ENCODE measurements around the gene MPV17L2. TPM values are rescaled to one million over a fixed set of nuclear protein-coding genes. Genes with fewer than 3 reads are reported as not detected.

MPV17L2 gene
- total RNA-seq, 4 donors from 2014 or later, result 14.5 to 67.6 (median 21.2) TPM

- TF ChIP-seq CTCF (IDR thresholded peaks at IDR 0.05), result no peak
- TF ChIP-seq EP300 (IDR thresholded peaks at IDR 0.05), result no peak
- TF ChIP-seq POLR2AphosphoS5 (IDR thresholded peaks at IDR 0.05), result no peak
- TF ChIP-seq POLR2A (IDR thresholded peaks at IDR 0.05; ENCODE audit: low read depth), result no peak
- peaks cover 0 to 31% (median 12%) of the 10 kb centered on the region in 4 donors for H3K27me3 ChIP-seq
- 66% methylated on average over 27 of the region's 28 CpGs for WGBS
- intact Hi-C loops (cut with DNase I), result no loop called here
- DNase-seq (ENCODE audit: extremely low spot score), result no peak
- no peaks in the 10 kb centered on the region for H3K9me3 ChIP-seq
- no peak overlapping the region for H3K27ac ChIP-seq (replicated peaks in 1 of 4)
- H3K4me3 ChIP-seq, result no peak overlapping the region
- no peaks in the 10 kb centered on the region for H3K36me3 ChIP-seq
- H3K4me1 ChIP-seq, result peaks cover 6 to 20% (median 18%) of the 10 kb centered on the region in 4 donors
These were observed 27.1 kb downstream of the MPV17L2 start for GRCh38 chr19:18219911-18220631.

GRCh38 chr19:18220632-18221275, 27.7 kb downstream of the MPV17L2 start:
- Histone ChIP-seq H3K27ac (replicated peaks in 1 of 4) (no peak overlapping the region), H3K4me3 (no peak overlapping the region), H3K27me3 (peaks cover 0 to 38% (median 18%) of the 10 kb centered on the region in 4 donors), H3K4me1 (peaks cover 13 to 27% (median 25%) of the 10 kb centered on the region in 4 donors), H3K36me3 (no peaks in the 10 kb centered on the region), H3K9me3 (no peaks in the 10 kb centered on the region)
- DNase-seq (ENCODE audit: extremely low spot score), result no peak
- TF ChIP-seq POLR2AphosphoS5 (IDR thresholded peaks at IDR 0.05) (no peak), CTCF (IDR thresholded peaks at IDR 0.05) (no peak), EP300 (IDR thresholded peaks at IDR 0.05) (no peak), POLR2A (IDR thresholded peaks at IDR 0.05; ENCODE audit: low read depth) (no peak)
- WGBS, result 12% methylated on average over 21 of the region's 33 CpGs
- intact Hi-C loops (cut with DNase I), result no loop called here

- Histone ChIP-seq H3K4me3 (no peak overlapping the region), H3K36me3 (no peaks in the 10 kb centered on the region), H3K4me1 (peaks cover 19 to 37% (median 32%) of the 10 kb centered on the region in 4 donors), H3K27me3 (peaks cover 0 to 51% (median 24%) of the 10 kb centered on the region in 4 donors), H3K27ac (replicated peaks in 1 of 4) (no peak overlapping the region), H3K9me3 (no peaks in the 10 kb centered on the region)
- TF ChIP-seq POLR2AphosphoS5 (IDR thresholded peaks at IDR 0.05) (no peak), EP300 (IDR thresholded peaks at IDR 0.05) (no peak), CTCF (IDR thresholded peaks at IDR 0.05) (no peak), POLR2A (IDR thresholded peaks at IDR 0.05; ENCODE audit: low read depth) (no peak)
- DNase-seq (ENCODE audit: extremely low spot score), result no peak
- intact Hi-C loops (cut with DNase I), result no loop called here
- WGBS, result 89% methylated on average over 23 of the region's 25 CpGs
These were observed 29.1 kb downstream of the MPV17L2 start for GRCh38 chr19:18221815-18222725.

GRCh38 chr19:18223860-18224524, 31.0 kb downstream of the MPV17L2 start:
- H3K9me3 ChIP-seq, result no peaks in the 10 kb centered on the region
- WGBS, result 12% methylated on average over 22 of the region's 39 CpGs
- DNase-seq (ENCODE audit: extremely low spot score), result no peak
- H3K27ac ChIP-seq (replicated peaks in 1 of 4), result peak overlapping the region in 1 of 4 donors; percentile 4
- peak overlapping the region; percentile 48 to 56 (median 50) for H3K4me3 ChIP-seq
- H3K4me1 ChIP-seq, result peaks cover 19 to 37% (median 32%) of the 10 kb centered on the region in 4 donors
- H3K27me3 ChIP-seq, result peaks cover 0 to 71% (median 24%) of the 10 kb centered on the region in 4 donors
- no peak for TF ChIP-seq POLR2A (IDR thresholded peaks at IDR 0.05; ENCODE audit: low read depth)
- TF ChIP-seq CTCF (IDR thresholded peaks at IDR 0.05), result no peak
- H3K36me3 ChIP-seq, result no peaks in the 10 kb centered on the region
- intact Hi-C loops (cut with DNase I), result no loop called here
